Thyroid gland (tissue), 4 donors: Measurements from ENCODE around the gene ZNF451. TPM values are rescaled to one million over a fixed set of nuclear protein-coding genes. Genes with fewer than 3 reads are reported as not detected.
"Not testable (repeated sequence)": the region's sequence is repeated elsewhere in the genome, so short reads cannot be mapped to it uniquely, and the experiment has no call there.

Experiments used
- DNase-seq, 2 donors: peaks; one replicate each; pipeline ENCODE4 v3.0.0-alpha.2; 2019
- H3K27ac ChIP-seq, 3 donors: fragments of 200-600 bp; sonication (generic); 1 replicate in 2 of 3; 2 replicates in 1 of 3; pipeline ENCODE4 v1.5.1; 2016 to 2019; ENCODE audit warnings: mild to moderate bottlenecking in 1 of 3, moderate library complexity in 1 of 3
- H3K27me3 ChIP-seq: fragments of 200-600 bp; sonication (generic); one replicate; pipeline ENCODE4 v1.5.1; 2019
- H3K36me3 ChIP-seq, 2 donors: fragments of 200-600 bp; sonication (generic); one replicate each; pipeline ENCODE4 v1.5.1; 2016 to 2019
- H3K4me1 ChIP-seq, 2 donors: fragments of 200-600 bp; sonication (generic); one replicate each; pipeline ENCODE4 v1.5.1; 2017 to 2019
- H3K4me3 ChIP-seq, 3 donors: fragments of 200-600 bp; sonication (generic); replicated peaks in 1 of 3; 1 replicate in 2 of 3; 2 replicates in 1 of 3; pipeline ENCODE4 v1.5.1; 2016; ENCODE audit warnings: mild to moderate bottlenecking in 1 of 3
- H3K9me3 ChIP-seq: fragments of 200-600 bp; sonication (generic); one replicate; pipeline ENCODE4 v1.5.1; 2017
- POLR2A ChIP-seq, 2 donors: fragments of 450-650 bp; IDR thresholded peaks; one replicate each; pipeline ENCODE4 v1.6.1; 2017; ENCODE audit warnings: antibody characterized with exemption in 2 of 2, mild to moderate bottlenecking in 2 of 2, moderate library complexity in 1 of 2
- WGBS, 2 donors: methylation state at CpG; one replicate each; pipeline ENCODE4 v1.1.5; 2017; 5-methylcytosine and 5-hydroxymethylcytosine counted together
- intact Hi-C: fragments of 100-400 bp; cut with DNase I; formaldehyde crosslinking; loops from one replicate; pipeline ENCODE4 v1.15.1; 2023
- total RNA-seq, 4 donors: library from RNA; depleted of rRNA; stranded (reverse); fragments of >200 nt; gene quantifications; one replicate each; pipeline ENCODE4 v1.2.3, GENCODE V29; 2016
- TF ChIP-seq, protein P1 (sequence below), 6 experiments: fragments of 200-600 bp in 3 of 6; fragments of 450-650 bp in 3 of 6; sonication (generic) in 3 of 6; IDR thresholded peaks; one replicate each; pipeline ENCODE4 v1.5.1; 2016 to 2019; ENCODE audit warnings: antibody characterized with exemption in 6 of 6, mild to moderate bottlenecking in 2 of 6, inconsistent platforms in 1 of 6, moderate library complexity in 1 of 6

ZNF451 gene, protein sequence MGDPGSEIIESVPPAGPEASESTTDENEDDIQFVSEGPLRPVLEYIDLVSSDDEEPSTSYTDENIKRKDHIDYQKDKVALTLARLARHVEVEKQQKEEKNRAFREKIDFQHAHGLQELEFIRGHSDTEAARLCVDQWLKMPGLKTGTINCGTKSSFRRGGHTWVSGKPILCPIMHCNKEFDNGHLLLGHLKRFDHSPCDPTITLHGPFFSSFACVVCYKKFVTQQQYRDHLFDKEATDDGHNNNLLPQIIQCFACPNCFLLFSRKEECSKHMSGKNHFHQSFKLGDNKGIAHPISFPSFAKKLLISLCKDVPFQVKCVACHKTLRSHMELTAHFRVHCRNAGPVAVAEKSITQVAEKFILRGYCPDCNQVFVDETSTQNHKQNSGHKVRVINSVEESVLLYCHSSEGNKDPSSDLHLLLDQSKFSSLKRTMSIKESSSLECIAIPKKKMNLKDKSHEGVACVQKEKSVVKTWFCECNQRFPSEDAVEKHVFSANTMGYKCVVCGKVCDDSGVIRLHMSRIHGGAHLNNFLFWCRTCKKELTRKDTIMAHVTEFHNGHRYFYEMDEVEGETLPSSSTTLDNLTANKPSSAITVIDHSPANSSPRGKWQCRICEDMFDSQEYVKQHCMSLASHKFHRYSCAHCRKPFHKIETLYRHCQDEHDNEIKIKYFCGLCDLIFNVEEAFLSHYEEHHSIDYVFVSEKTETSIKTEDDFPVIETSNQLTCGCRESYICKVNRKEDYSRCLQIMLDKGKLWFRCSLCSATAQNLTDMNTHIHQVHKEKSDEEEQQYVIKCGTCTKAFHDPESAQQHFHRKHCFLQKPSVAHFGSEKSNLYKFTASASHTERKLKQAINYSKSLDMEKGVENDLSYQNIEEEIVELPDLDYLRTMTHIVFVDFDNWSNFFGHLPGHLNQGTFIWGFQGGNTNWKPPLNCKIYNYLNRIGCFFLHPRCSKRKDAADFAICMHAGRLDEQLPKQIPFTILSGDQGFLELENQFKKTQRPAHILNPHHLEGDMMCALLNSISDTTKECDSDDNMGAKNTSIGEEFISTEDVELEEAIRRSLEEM
- total RNA-seq: 100 to 1,000 TPM in 1 of 4 donors, 10 to 100 TPM in 3; 71.7 to 126 (median 85.6) TPM

DNA sequence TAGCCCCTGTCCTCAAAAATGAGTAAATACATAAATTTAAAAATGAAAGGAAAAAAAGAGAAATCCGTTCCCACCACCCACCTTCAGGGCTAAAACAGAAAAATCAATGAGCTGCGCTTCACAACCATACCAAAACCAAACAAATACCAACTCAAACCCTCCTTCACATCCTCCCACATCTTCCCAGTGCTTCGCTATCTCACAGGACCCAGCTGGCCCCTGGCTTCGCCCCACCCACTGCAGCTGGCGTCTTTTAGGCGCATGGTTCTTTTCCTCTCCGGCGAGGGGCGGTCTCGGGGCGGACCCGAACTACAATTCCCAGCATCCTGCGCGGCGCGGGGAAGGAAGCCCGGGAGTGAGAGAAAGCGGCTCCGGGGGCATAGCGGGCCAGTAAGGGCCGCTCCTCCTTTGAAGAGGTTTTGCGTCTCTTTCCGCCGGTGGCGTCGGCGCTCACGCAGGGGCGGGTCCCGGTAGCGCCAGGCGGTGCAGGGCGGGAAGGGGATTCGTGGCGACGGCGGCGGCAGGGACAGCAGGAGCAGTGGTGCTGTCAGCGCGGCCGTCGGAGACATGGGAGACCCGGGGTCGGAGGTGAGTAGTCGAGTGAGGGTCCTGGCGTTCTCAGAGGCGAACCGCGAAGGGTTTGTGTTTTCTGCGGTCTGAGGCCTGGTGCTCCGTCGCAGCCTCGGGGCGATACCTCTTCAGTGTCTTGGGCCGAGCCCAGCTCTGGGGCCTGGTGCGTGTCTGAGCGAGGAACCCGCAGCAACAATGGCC, at the start of gene ZNF451:
Gene ZNF451 (plus strand): TSS at position 502 of the 771 bp plus-strand sequence. CDS start 66 bp downstream, at position 568.
- peak; percentile 75 to 94 for TF ChIP-seq POLR2A (IDR thresholded peaks at IDR 0.05)
- TF ChIP-seq, protein P1, sequence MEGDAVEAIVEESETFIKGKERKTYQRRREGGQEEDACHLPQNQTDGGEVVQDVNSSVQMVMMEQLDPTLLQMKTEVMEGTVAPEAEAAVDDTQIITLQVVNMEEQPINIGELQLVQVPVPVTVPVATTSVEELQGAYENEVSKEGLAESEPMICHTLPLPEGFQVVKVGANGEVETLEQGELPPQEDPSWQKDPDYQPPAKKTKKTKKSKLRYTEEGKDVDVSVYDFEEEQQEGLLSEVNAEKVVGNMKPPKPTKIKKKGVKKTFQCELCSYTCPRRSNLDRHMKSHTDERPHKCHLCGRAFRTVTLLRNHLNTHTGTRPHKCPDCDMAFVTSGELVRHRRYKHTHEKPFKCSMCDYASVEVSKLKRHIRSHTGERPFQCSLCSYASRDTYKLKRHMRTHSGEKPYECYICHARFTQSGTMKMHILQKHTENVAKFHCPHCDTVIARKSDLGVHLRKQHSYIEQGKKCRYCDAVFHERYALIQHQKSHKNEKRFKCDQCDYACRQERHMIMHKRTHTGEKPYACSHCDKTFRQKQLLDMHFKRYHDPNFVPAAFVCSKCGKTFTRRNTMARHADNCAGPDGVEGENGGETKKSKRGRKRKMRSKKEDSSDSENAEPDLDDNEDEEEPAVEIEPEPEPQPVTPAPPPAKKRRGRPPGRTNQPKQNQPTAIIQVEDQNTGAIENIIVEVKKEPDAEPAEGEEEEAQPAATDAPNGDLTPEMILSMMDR (IDR thresholded peaks at IDR 0.05): peak in 1 of 6 experiments; percentile 28
- peak; percentile 98 for DNase-seq
- Histone ChIP-seq H3K27me3 (no peaks in the 10 kb centered on the region), H3K4me1 (peaks cover 10 to 17% of the 10 kb centered on the region in 2 donors), H3K9me3 (no peaks in the 10 kb centered on the region), H3K4me3 (peak within 1 kb of the TSS in 1 of 3 donors; percentile 41), H3K27ac (peak within 1 kb of the TSS; percentile 30 to 47 (median 42)), H3K36me3 (no peaks in the 10 kb centered on the region)
- WGBS, 2 donors: 1 to 3% methylated on average over 20 to 29 of the region's 58 CpGs
- intact Hi-C loops: loop anchor here (10.0 kb wide), 1 partner anchor 235 kb away; no protein-coding TSS in a partner anchor

DNA sequence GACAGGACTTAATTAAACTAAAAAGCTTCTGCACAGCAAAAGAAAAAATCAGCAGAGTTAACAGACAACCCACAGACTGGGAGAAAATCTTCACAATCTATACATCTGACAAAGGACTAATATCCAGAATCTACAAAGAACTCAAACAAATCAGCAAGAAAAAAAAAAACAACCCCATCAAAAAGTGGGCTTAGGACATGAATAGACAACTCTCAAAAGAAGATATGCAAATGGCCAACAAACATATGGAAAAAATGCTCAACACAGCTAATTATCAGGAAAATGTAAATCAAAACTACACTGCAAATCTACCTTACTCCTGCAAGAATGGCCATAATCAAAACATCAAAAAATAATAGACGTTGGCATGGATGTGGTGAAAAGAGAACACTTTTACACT, 45.9 kb upstream of the ZNF451 start:
- WGBS, 2 donors: 90 to 91% methylated on average over 1 of the region's 1 CpG
- intact Hi-C loops: not testable (repeated sequence)

DNA sequence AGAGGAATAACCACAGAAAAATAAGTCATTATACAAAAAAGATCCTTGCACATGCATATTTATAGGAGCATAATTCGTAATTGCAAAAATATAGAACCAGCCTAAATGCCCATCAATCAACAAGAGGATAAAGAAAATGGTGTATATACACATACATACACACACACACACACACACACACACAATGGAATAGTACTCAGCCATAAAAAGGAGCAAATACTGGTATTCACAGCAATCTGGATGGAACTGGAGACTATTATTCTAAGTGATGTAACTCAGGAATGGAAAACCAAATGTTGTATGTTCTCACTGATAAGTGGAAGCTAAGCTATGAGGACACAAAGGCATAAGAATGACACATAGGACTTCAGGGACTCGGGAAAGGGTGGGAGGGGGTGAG, 45.4 kb upstream of the ZNF451 start:
- intact Hi-C loops: no loop called here
- H3K4me3 ChIP-seq: no peak overlapping the region
- 96 to 97% methylated on average over 2 of the region's 2 CpGs for WGBS, 2 donors
- no peaks in the 10 kb centered on the region for H3K36me3 ChIP-seq
- peaks cover 4 to 13% of the 10 kb centered on the region in 2 donors for H3K4me1 ChIP-seq
- DNase-seq: no peak
- no peaks in the 10 kb centered on the region for H3K27me3 ChIP-seq
- H3K27ac ChIP-seq: no peak overlapping the region
- H3K9me3 ChIP-seq: no peaks in the 10 kb centered on the region
- TF ChIP-seq POLR2A (IDR thresholded peaks at IDR 0.05): no peak
- TF ChIP-seq, protein P1 (IDR thresholded peaks at IDR 0.05): no peak

More for the DNA sequence above, 45.9 kb upstream of the ZNF451 start:
- not testable (repeated sequence) for H3K27ac ChIP-seq, H3K27me3 ChIP-seq, H3K4me1 ChIP-seq, DNase-seq, H3K36me3 ChIP-seq, H3K9me3 ChIP-seq, H3K4me3 ChIP-seq

DNA sequence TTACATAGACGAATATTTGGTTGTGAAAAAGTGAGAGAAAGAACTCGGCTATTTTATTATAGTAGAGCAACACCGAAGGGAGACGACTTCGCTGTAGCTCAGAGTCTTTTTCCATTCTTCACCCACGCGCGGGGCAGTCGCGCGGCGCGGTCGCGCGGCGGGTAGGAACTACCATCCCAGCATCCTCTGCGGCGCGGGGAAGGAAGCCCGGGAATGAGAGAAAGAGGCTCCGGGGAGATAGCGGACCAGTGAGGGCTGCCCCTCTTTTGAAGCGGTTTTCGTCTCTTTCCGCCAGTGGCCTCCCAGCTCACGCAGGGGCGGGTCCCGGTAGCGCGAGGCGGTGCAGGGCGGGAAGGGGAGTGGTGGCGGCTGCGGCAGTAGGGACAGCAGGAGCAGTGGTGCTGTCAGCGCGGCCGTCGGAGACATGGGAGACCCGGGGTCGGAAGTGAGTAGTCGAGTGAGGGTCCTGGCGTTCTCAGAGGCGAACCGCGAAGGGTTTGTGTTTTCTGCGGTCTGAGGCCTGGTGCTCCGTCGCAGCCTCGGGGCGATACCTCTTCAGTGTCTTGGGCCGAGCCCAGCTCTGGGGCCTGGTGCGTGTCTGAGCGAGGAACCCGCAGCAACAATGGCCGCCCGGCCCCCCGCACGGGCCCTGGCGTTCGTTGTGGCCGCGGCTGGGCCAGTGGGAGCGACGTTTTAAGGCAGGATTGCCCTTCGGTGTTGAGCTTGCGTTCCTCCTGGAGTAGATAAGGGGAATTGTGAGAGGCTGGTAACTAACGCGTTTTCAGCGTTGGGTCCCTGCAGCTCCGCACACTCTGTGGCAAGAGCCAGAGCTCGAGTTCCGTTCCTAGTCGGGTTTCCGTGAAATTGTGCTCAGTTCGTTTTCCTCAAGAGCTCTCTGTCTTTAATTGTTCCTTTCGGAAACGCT, 43.4 kb upstream of the ZNF451 start, which contains the start of gene KIAA1586:
Gene KIAA1586 (plus strand): TSS at position 362 of the 925 bp plus-strand sequence. CDS start 63 bp downstream, at position 425.
- WGBS, 2 donors: 0% methylated on average over 30 to 37 of the region's 78 CpGs
- peak within 1 kb of the TSS in 2 of 3 donors; percentile 32 to 42 for H3K4me3 ChIP-seq
- TF ChIP-seq POLR2A (IDR thresholded peaks at IDR 0.05): peak in 1 of 2 donors; percentile 84
- TF ChIP-seq, protein P1 (IDR thresholded peaks at IDR 0.05): peak in 1 of 6 experiments; percentile 19
- H3K9me3 ChIP-seq, intact Hi-C loops, H3K36me3 ChIP-seq, H3K27me3 ChIP-seq: not testable (repeated sequence)
- peak; percentile 90 to 94 for DNase-seq
- peak within 1 kb of the TSS in 1 of 3 donors; percentile 36 for H3K27ac ChIP-seq
- H3K4me1 ChIP-seq: peaks cover 4 to 13% of the 10 kb centered on the region in 2 donors

DNA sequence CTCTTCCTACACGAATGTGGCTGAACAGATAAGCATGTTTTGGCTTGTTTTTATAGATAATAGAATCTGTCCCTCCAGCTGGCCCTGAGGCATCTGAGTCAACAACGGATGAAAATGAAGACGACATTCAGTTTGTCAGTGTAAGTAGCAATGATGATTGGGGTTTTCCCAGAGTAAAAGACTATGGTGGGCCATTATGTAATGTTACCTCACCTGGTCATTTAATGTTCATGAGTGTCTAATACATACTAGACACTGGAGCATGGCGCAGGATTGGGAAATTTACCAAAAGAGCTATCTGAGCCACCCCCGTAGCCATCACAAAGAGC, 42.8 kb upstream of the ZNF451 start:
- WGBS, 2 donors: no CpG with 5 or more reads among the region's 5 CpGs
- intact Hi-C loops, H3K9me3 ChIP-seq, H3K36me3 ChIP-seq, H3K4me3 ChIP-seq, H3K27ac ChIP-seq, H3K27me3 ChIP-seq, DNase-seq: not testable (repeated sequence)
- H3K4me1 ChIP-seq: peaks cover 4 to 13% of the 10 kb centered on the region in 2 donors

DNA sequence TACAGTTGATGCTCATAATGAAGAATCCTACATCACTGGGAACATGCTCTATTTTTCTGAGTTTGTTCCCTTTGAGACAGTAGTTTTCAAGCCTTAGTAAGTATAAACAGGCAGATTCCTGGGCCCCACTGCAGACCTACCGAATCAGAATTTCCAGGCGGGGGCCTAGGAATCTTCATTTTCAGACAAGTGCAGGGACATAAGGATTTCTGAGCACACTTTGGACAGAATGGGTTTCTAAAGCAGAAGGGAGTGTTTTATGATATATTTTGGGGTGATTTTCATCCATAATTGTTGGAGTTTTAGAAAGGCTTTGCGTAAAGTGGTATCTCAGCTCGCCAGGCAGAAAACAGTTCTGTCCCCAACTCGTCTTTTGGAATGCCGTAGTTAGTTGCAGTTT, 42.1 kb upstream of the ZNF451 start:
- H3K36me3 ChIP-seq, H3K9me3 ChIP-seq, H3K4me3 ChIP-seq, H3K27me3 ChIP-seq, intact Hi-C loops, DNase-seq, H3K27ac ChIP-seq: not testable (repeated sequence)
- 91 to 97% methylated on average over 6 of the region's 6 CpGs for WGBS, 2 donors
- peaks cover 4 to 13% of the 10 kb centered on the region in 2 donors for H3K4me1 ChIP-seq
